HG02840 (cell line): ENCODE data around the gene RIMBP2.

Experiments used
- ATAC-seq: cut with Tn5 transposase; IDR thresholded peaks from one replicate; pipeline ENCODE4 v1.9.1; 2021; ENCODE audit warnings: mild to moderate bottlenecking, moderate library complexity, moderate number of reproducible peaks; ENCODE audit not compliant: unreplicated experiment, low FRiP score

The RIMBP2 gene

GRCh38 chr12:130523208-130523607, 192.9 kb downstream of the RIMBP2 start:
- no peak for ATAC-seq

- ATAC-seq, result no peak
Observed at GRCh38 chr12:130522244-130522834, 193.8 kb downstream of the RIMBP2 start.

- ATAC-seq, result no peak
Observed at GRCh38 chr12:130521375-130522124, 194.5 kb downstream of the RIMBP2 start.

DNA sequence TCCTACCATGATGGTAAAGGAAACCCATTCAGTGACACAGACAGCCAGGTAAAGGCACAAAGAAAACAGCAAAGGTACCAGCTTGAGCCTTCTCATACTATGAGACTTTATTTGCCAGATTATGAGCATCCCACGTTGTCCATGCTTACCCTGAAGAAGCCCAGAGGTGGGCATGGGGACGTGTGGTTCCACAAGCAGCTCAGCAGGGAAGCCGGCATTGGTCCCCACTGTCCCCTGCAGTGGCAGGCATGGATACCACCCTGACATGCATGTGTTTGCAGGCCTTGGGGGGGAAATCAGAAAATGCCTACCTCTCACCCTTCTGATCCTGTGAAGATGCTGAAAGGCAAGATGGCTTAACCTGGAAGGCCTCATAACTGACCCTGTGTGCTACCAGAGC, 195.3 kb downstream of the RIMBP2 start:
- ATAC-seq, result no peak

- ATAC-seq, result no peak
Observed at GRCh38 chr12:130517588-130517987, 198.5 kb downstream of the RIMBP2 start.

- no peak for ATAC-seq
Observed at GRCh38 chr12:130514149-130514551, 201.9 kb downstream of the RIMBP2 start.

- ATAC-seq, result no peak
Observed at GRCh38 chr12:130513556-130513955, 202.5 kb downstream of the RIMBP2 start.

GRCh38 chr12:130511285-130511684, 204.8 kb downstream of the RIMBP2 start:
- ATAC-seq, result no peak

DNA sequence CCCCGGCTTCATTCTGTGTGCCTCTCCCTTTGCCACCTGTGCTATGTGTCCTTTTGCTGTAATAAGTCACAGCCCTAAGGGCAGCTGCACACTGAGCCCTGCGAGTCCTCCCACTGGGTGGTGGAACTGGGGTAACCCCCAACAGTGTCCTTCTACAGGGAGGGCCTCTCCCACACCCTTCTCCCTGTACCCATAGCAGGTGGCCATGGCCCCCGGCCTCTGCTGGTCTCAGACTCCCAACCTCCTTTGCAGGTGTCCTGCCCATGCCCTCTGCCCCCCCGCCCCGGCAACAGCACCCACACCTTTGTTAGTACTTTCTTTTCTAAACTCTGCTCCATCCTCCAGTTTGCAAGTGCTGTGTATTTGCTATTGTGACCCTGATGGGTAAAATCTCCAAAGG, 206.6 kb downstream of the RIMBP2 start:
- ATAC-seq, result no peak

DNA sequence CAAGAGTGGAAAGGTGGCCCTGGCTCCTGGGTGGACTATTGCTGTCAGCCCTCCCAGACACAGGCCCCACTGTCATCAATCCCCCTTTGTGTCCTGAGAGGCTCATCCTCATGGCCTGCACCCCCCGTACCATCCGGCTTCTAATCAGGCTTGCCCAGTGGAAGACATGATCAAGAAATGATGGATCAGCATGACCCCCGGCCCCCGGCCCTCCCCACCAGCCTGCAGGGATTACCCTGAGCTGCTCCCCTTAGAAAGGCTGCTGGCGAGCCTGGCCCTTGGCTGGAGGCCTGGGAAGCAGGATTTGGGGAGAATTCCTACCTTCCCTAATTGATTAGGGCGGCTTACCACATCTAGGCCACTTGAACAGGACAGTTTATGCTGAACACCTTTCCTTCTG, 207.3 kb downstream of the RIMBP2 start:
- no peak for ATAC-seq

GRCh38 chr12:130508318-130508717, 207.8 kb downstream of the RIMBP2 start:
- no peak for ATAC-seq

DNA sequence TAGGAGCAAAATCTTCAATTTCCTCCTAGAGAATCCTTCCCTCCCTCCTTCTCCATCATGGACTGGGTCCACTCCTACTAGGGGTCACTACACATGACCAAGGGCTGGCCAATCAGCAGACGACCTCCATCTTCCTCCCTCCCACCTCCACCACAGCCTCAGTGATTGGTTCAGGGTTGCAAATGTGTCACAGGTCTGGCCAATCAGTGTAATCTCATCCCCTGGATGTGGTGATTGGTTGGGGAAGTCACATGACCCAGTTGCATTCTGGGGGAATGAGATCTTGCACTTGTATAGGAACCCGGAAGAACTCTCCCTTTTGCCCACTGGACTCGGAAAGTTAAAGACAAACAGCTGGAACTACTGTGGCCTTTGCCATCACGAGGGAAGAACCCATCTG, 209.3 kb downstream of the RIMBP2 start:
- ATAC-seq, result no peak

- no peak for ATAC-seq
Observed at GRCh38 chr12:130504840-130505175, 211.3 kb downstream of the RIMBP2 start.

GRCh38 chr12:130504110-130504839, 211.8 kb downstream of the RIMBP2 start:
- ATAC-seq, result no peak

- no peak for ATAC-seq
Observed at GRCh38 chr12:130501821-130502220, 214.3 kb downstream of the RIMBP2 start.

- ATAC-seq, result no peak
Observed at GRCh38 chr12:130500835-130501330, 215.2 kb downstream of the RIMBP2 start.

DNA sequence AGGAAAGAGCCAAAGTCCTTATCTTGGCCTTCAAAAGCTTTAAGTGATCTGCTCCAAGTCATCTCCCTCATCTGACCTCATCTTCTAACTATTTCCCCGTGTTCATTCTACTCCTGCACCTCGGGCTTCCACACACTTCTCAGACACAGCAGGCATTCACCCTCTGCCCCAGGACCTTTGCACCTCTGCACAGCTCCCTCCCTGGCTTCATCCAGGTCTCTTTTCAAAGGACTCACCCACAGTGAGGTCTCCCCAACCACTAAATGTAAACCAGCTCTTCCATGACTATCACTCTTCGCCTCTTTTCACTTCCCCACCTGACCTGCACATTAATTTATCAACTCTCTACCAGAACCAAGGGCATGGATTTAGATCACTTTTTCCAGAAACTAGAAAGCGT, 216.6 kb downstream of the RIMBP2 start:
- ATAC-seq, result no peak

- no peak for ATAC-seq
Observed at GRCh38 chr12:130498589-130499385, 217.3 kb downstream of the RIMBP2 start.

DNA sequence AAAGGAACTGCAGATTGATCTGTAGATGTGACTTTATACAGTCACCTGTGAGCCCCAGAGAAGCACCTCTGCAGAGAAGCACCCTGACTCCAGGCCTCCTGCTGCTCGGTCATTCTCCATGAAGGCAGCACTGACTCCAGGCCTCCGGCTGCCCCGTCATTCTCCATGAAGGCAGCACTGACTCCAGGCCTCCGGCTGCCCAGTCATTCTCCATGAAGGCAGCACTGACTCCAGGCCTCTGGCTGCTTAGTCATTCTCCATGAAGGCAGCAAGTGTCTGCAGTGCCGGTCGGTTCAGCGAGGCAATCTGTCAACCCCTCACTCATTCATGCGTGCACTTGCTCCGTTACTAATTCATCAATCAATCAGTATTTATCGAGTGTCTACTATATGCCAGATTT, 218.1 kb downstream of the RIMBP2 start:
- no peak for ATAC-seq

GRCh38 chr12:130497321-130497720, 218.8 kb downstream of the RIMBP2 start:
- ATAC-seq, result no peak
